Measurements from ENCODE around the gene TNFSF13B.

Gene TNFSF13B

DNA sequence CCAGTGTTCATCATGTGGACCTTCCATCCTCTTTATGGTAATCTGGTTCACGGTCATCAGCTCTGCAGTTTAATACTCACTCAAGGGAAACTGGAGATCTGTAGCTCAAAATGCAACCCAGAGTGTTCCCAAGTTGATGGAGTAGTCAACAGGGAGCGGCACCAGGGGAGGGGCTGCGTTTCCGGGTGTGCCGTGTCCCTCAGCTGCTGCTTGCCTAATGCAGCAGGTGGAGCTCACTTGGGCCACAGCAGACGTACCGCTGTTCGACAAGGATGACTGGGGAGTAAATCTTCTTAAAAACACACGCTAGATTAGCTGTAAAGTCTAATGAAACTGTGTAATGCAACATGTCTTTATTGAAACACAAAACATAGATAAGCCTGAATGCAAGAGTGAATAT lies 81.1 kb downstream of the TNFSF13B start:
- Histone ChIP-seq H2AFZ (ENCODE audit: low read depth, low read length) (no peak overlapping the region), H3K79me2 (ENCODE audit: low read length) (no peaks in the 10 kb centered on the region)

GRCh38 chr13:108352599-108352998 lies 83.1 kb downstream of the TNFSF13B start:
- H3K36me3 ChIP-seq (replicated peaks; ENCODE audit: low read depth, low read length) = no peaks in the 10 kb centered on the region
- no peaks in the 10 kb centered on the region for H3K9me3 ChIP-seq (ENCODE audit: insufficient read depth, low read length)
- no peak overlapping the region for H3K27ac ChIP-seq (ENCODE audit: low read length)
- TF ChIP-seq, protein P1, sequence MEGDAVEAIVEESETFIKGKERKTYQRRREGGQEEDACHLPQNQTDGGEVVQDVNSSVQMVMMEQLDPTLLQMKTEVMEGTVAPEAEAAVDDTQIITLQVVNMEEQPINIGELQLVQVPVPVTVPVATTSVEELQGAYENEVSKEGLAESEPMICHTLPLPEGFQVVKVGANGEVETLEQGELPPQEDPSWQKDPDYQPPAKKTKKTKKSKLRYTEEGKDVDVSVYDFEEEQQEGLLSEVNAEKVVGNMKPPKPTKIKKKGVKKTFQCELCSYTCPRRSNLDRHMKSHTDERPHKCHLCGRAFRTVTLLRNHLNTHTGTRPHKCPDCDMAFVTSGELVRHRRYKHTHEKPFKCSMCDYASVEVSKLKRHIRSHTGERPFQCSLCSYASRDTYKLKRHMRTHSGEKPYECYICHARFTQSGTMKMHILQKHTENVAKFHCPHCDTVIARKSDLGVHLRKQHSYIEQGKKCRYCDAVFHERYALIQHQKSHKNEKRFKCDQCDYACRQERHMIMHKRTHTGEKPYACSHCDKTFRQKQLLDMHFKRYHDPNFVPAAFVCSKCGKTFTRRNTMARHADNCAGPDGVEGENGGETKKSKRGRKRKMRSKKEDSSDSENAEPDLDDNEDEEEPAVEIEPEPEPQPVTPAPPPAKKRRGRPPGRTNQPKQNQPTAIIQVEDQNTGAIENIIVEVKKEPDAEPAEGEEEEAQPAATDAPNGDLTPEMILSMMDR (IDR thresholded peaks at IDR 0.05; ENCODE audit: low read depth, low read length) = no peak
- TF ChIP-seq EZH2phosphoT487 (IDR thresholded peaks at IDR 0.05; ENCODE audit: low read depth) = no peak
- no peak overlapping the region for H2AFZ ChIP-seq (ENCODE audit: low read depth, low read length)
- no peak overlapping the region for H3K4me3 ChIP-seq (ENCODE audit: low read length)
- H3K4me2 ChIP-seq (ENCODE audit: low read length) = no peak overlapping the region
- H3K9ac ChIP-seq (ENCODE audit: low read length) = no peak overlapping the region
- no peaks in the 10 kb centered on the region for H4K20me1 ChIP-seq (ENCODE audit: insufficient read depth, low read length)
- no peaks in the 10 kb centered on the region for H3K4me1 ChIP-seq (ENCODE audit: low read length)
- no peaks in the 10 kb centered on the region for H3K79me2 ChIP-seq (ENCODE audit: low read length)
- no peaks in the 10 kb centered on the region for H3K27me3 ChIP-seq (ENCODE audit: low read depth, low read length)

More for the DNA sequence above, 81.1 kb downstream of the TNFSF13B start:
- Histone ChIP-seq H3K4me1 (ENCODE audit: low read length) (no peaks in the 10 kb centered on the region), H3K27ac (ENCODE audit: low read length) (no peak overlapping the region), H3K4me3 (ENCODE audit: low read length) (no peak overlapping the region), H3K9ac (ENCODE audit: low read length) (no peak overlapping the region), H3K9me3 (ENCODE audit: insufficient read depth, low read length) (no peaks in the 10 kb centered on the region), H3K36me3 (replicated peaks; ENCODE audit: low read depth, low read length) (no peaks in the 10 kb centered on the region), H3K4me2 (ENCODE audit: low read length) (no peak overlapping the region), H4K20me1 (ENCODE audit: insufficient read depth, low read length) (no peaks in the 10 kb centered on the region), H3K27me3 (ENCODE audit: low read depth, low read length) (no peaks in the 10 kb centered on the region)
- TF ChIP-seq, protein P1 (IDR thresholded peaks at IDR 0.05; ENCODE audit: low read depth, low read length) = no peak
- no peak for TF ChIP-seq EZH2phosphoT487 (IDR thresholded peaks at IDR 0.05; ENCODE audit: low read depth)

GRCh38 chr13:108357228-108357627 lies 87.7 kb downstream of the TNFSF13B start:
- no peaks in the 10 kb centered on the region for H3K79me2 ChIP-seq (ENCODE audit: low read length)
- no peak overlapping the region for H2AFZ ChIP-seq (ENCODE audit: low read depth, low read length)
- H3K9me3 ChIP-seq (ENCODE audit: insufficient read depth, low read length) = no peaks in the 10 kb centered on the region
- no peak for TF ChIP-seq EZH2phosphoT487 (IDR thresholded peaks at IDR 0.05; ENCODE audit: low read depth)
- TF ChIP-seq, protein P1 (IDR thresholded peaks at IDR 0.05; ENCODE audit: low read depth, low read length) = no peak
- H3K9ac ChIP-seq (ENCODE audit: low read length) = no peak overlapping the region
- H3K4me3 ChIP-seq (ENCODE audit: low read length) = no peak overlapping the region
- H3K27me3 ChIP-seq (ENCODE audit: low read depth, low read length) = no peaks in the 10 kb centered on the region
- no peaks in the 10 kb centered on the region for H3K4me1 ChIP-seq (ENCODE audit: low read length)
- no peaks in the 10 kb centered on the region for H3K36me3 ChIP-seq (replicated peaks; ENCODE audit: low read depth, low read length)
- no peak overlapping the region for H3K27ac ChIP-seq (ENCODE audit: low read length)
- no peak overlapping the region for H3K4me2 ChIP-seq (ENCODE audit: low read length)
- H4K20me1 ChIP-seq (ENCODE audit: insufficient read depth, low read length) = no peaks in the 10 kb centered on the region
